ENCODE measurements around the gene ATF6B. TPM values are rescaled to one million over a fixed set of nuclear protein-coding genes. Genes with fewer than 3 reads are reported as not detected.

Gene ATF6B
- polyA plus RNA-seq (2012; ENCODE audit: missing spikeins), result 67.0 TPM

- peak; percentile 95 for DNase-seq (ENCODE audit: insufficient read length)
- peak; percentile 81 for TF ChIP-seq POLR2A (IDR thresholded peaks at IDR 0.05; ENCODE audit: low read depth, low read length)
- TF ChIP-seq TAF1 (IDR thresholded peaks at IDR 0.05; ENCODE audit: borderline replicate concordance, low read depth, low read length), result no peak
- peak; percentile 42; the same call in 1 of the 2 replicates for TF ChIP-seq POLR2AphosphoS5 (IDR thresholded peaks at IDR 0.05; ENCODE audit: low read depth, low read length)
- peak; percentile 96 for FAIRE-seq
These were observed at the start of gene ATF6B for GRCh38 chr6:32127717-32128592. Gene ATF6B, minus strand, starts transcription at chr6:32128246. Its CDS starts 39 bp downstream, at chr6:32128207.

GRCh38 chr6:32177183-32177787, 49.2 kb upstream of the ATF6B start:
- FAIRE-seq (no peak), DNase-seq (ENCODE audit: insufficient read length) (no peak)
- TF ChIP-seq TAF1 (IDR thresholded peaks at IDR 0.05; ENCODE audit: borderline replicate concordance, low read depth, low read length), result no peak
- no peak for TF ChIP-seq POLR2A (IDR thresholded peaks at IDR 0.05; ENCODE audit: low read depth, low read length)

- no peak for DNase-seq (ENCODE audit: insufficient read length)
- TF ChIP-seq TAF1 (IDR thresholded peaks at IDR 0.05; ENCODE audit: borderline replicate concordance, low read depth, low read length) (no peak), POLR2AphosphoS5 (IDR thresholded peaks at IDR 0.05; ENCODE audit: low read depth, low read length) (no peak), POLR2A (IDR thresholded peaks at IDR 0.05; ENCODE audit: low read depth, low read length) (no peak)
- no peak for FAIRE-seq
These were observed 48.6 kb upstream of the ATF6B start for GRCh38 chr6:32176476-32177182.

GRCh38 chr6:32175711-32176475, 47.8 kb upstream of the ATF6B start, which contains the start of gene AGPAT1:
Gene AGPAT1, minus strand, starts transcription at chr6:32176084. Its CDS starts 4,588 bp downstream, at chr6:32171496.
- TF ChIP-seq POLR2AphosphoS5 (IDR thresholded peaks at IDR 0.05; ENCODE audit: low read depth, low read length) (peak; percentile 69), TAF1 (IDR thresholded peaks at IDR 0.05; ENCODE audit: borderline replicate concordance, low read depth, low read length) (no peak; the same call in 1 of the 2 replicates), POLR2A (IDR thresholded peaks at IDR 0.05; ENCODE audit: low read depth, low read length) (peak; percentile 72)
- peak; percentile 97 for DNase-seq (ENCODE audit: insufficient read length)
- peak; percentile 50 for FAIRE-seq

GRCh38 chr6:32175322-32175710, 47.3 kb upstream of the ATF6B start:
- DNase-seq (ENCODE audit: insufficient read length) (no peak), FAIRE-seq (no peak)
- TF ChIP-seq POLR2A (IDR thresholded peaks at IDR 0.05; ENCODE audit: low read depth, low read length), result no peak
- TF ChIP-seq POLR2AphosphoS5 (IDR thresholded peaks at IDR 0.05; ENCODE audit: low read depth, low read length), result no peak
- no peak for TF ChIP-seq TAF1 (IDR thresholded peaks at IDR 0.05; ENCODE audit: borderline replicate concordance, low read depth, low read length)

- DNase-seq (ENCODE audit: insufficient read length), result no peak
- TF ChIP-seq POLR2A (IDR thresholded peaks at IDR 0.05; ENCODE audit: low read depth, low read length) (no peak), TAF1 (IDR thresholded peaks at IDR 0.05; ENCODE audit: borderline replicate concordance, low read depth, low read length) (no peak), POLR2AphosphoS5 (IDR thresholded peaks at IDR 0.05; ENCODE audit: low read depth, low read length) (no peak)
- no peak for FAIRE-seq
These were observed 46.4 kb upstream of the ATF6B start for GRCh38 chr6:32174416-32174815.

GRCh38 chr6:32173051-32173727, 45.1 kb upstream of the ATF6B start:
- DNase-seq (ENCODE audit: insufficient read length), result no peak
- TF ChIP-seq POLR2AphosphoS5 (IDR thresholded peaks at IDR 0.05; ENCODE audit: low read depth, low read length) (no peak), TAF1 (IDR thresholded peaks at IDR 0.05; ENCODE audit: borderline replicate concordance, low read depth, low read length) (no peak), POLR2A (IDR thresholded peaks at IDR 0.05; ENCODE audit: low read depth, low read length) (no peak)
- no peak for FAIRE-seq

- no peak for TF ChIP-seq POLR2AphosphoS5 (IDR thresholded peaks at IDR 0.05; ENCODE audit: low read depth, low read length)
- TF ChIP-seq POLR2A (IDR thresholded peaks at IDR 0.05; ENCODE audit: low read depth, low read length), result no peak
- TF ChIP-seq TAF1 (IDR thresholded peaks at IDR 0.05; ENCODE audit: borderline replicate concordance, low read depth, low read length), result no peak
- FAIRE-seq, result no peak
- DNase-seq (ENCODE audit: insufficient read length), result no peak
These were observed 43.2 kb upstream of the ATF6B start for GRCh38 chr6:32171234-32171633.

GRCh38 chr6:32170294-32170693, 42.2 kb upstream of the ATF6B start:
- FAIRE-seq, result no peak
- no peak for DNase-seq (ENCODE audit: insufficient read length)
- TF ChIP-seq POLR2A (IDR thresholded peaks at IDR 0.05; ENCODE audit: low read depth, low read length) (no peak), POLR2AphosphoS5 (IDR thresholded peaks at IDR 0.05; ENCODE audit: low read depth, low read length) (no peak), TAF1 (IDR thresholded peaks at IDR 0.05; ENCODE audit: borderline replicate concordance, low read depth, low read length) (no peak)

All from GM12892 (cell line).